Cardiac muscle cell (in vitro differentiated cells and primary cell): ENCODE data around the gene VSTM2B. TPM values are rescaled to one million over a fixed set of nuclear protein-coding genes. Genes with fewer than 3 reads are reported as not detected.

Experiments used
- DNase-seq, 2 donors: peaks; one replicate each; pipeline versions ENCODE4 v3.0.0 to v3.0.0-alpha.2; 2010 to 2017; ENCODE audit warnings: low read depth in 1 of 2, low spot score in 1 of 2
- H3K27ac ChIP-seq: fragments of 200-600 bp; sonication (generic); 2 replicates; pipeline ENCODE4 v1.5.1; 2016
- H3K27me3 ChIP-seq: fragments of 200-600 bp; sonication (generic); 2 replicates; pipeline ENCODE4 v1.6.0; 2016; ENCODE audit warnings: control low read depth
- H3K36me3 ChIP-seq: fragments of 200-600 bp; sonication (generic); 2 replicates; pipeline ENCODE4 v1.5.1; 2016; ENCODE audit warnings: control low read depth
- H3K4me1 ChIP-seq: fragments of 200-600 bp; sonication (generic); 2 replicates; pipeline ENCODE4 v1.8.1; 2017; ENCODE audit warnings: low read depth, mild to moderate bottlenecking, mixed run types
- H3K4me3 ChIP-seq: fragments of 200-600 bp; sonication (generic); 2 replicates; pipeline ENCODE4 v1.5.1; 2016; ENCODE audit warnings: mild to moderate bottlenecking
- H3K9me3 ChIP-seq: fragments of 200-600 bp; sonication (generic); 2 replicates; pipeline ENCODE4 v1.5.1; 2017; ENCODE audit warnings: low read depth, mild to moderate bottlenecking, control low read depth
- polyA plus RNA-seq: library from polyadenylated mRNA; unstranded; fragments of >200 nt; fragmentation: Nextera tagmentation; extraction: Ambion mirVana; gene quantifications from 2 replicates; pipeline ENCODE4 v1.2.1, GENCODE V29; 2016
- total RNA-seq: library from RNA; depleted of rRNA; stranded (reverse); fragments of >200 nt; gene quantifications from 2 replicates; pipeline ENCODE4 v1.2.3, GENCODE V29; 2016
- TF ChIP-seq, protein P1 (sequence below): IDR thresholded peaks from 2 replicates; pipeline ENCODE4 v1.5.1; 2012; ENCODE audit warnings: low read depth, mild to moderate bottlenecking, low read length

The VSTM2B gene
- total RNA-seq (0.39 TPM in 1 of 2 replicates, not detected in the other), polyA plus RNA-seq (not detected in 2 replicates)

- Histone ChIP-seq H3K9me3 (no peaks in the 10 kb centered on the region), H3K27ac (no peak within 1 kb of the TSS), H3K4me3 (peak within 1 kb of the TSS; percentile 18), H3K27me3 (peaks cover 100% of the 10 kb centered on the region), H3K36me3 (no peaks in the 10 kb centered on the region), H3K4me1 (peaks cover 8% of the 10 kb centered on the region)
- DNase-seq = no peak
- TF ChIP-seq, protein P1, sequence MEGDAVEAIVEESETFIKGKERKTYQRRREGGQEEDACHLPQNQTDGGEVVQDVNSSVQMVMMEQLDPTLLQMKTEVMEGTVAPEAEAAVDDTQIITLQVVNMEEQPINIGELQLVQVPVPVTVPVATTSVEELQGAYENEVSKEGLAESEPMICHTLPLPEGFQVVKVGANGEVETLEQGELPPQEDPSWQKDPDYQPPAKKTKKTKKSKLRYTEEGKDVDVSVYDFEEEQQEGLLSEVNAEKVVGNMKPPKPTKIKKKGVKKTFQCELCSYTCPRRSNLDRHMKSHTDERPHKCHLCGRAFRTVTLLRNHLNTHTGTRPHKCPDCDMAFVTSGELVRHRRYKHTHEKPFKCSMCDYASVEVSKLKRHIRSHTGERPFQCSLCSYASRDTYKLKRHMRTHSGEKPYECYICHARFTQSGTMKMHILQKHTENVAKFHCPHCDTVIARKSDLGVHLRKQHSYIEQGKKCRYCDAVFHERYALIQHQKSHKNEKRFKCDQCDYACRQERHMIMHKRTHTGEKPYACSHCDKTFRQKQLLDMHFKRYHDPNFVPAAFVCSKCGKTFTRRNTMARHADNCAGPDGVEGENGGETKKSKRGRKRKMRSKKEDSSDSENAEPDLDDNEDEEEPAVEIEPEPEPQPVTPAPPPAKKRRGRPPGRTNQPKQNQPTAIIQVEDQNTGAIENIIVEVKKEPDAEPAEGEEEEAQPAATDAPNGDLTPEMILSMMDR = no peak
Observed at GRCh38 chr19:29525901-29526729, at the start of gene VSTM2B. TSS of gene VSTM2B (plus strand) at chr19:29525994. CDS start at chr19:29526584, 590 bp downstream.

DNA sequence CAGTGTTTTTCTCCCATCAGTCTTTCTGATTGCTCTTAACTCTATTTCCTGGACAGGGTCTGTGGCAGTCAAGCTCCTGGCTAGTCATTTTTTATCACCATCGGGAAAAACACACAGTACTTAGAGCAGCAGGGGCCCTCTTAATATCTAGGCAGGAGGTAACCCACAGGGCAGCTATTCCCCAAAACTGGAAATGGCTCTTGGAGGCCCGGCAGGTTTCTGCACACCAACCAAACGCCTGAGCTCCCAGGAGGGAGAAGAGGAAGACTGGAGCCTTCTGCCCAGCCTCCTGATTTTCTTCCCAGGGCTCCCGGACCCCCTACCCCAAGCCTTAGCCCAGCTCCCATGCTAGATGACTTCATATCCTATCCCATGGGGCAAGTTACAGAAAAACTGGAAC is 49.3 kb upstream of the VSTM2B start:
- H3K9me3 ChIP-seq = no peaks in the 10 kb centered on the region
- H3K36me3 ChIP-seq = no peaks in the 10 kb centered on the region
- H3K4me3 ChIP-seq = no peak overlapping the region
- H3K27ac ChIP-seq = no peak overlapping the region
- H3K27me3 ChIP-seq = no peaks in the 10 kb centered on the region
- TF ChIP-seq, protein P1 = no peak
- DNase-seq = no peak
- no peaks in the 10 kb centered on the region for H3K4me1 ChIP-seq

DNA sequence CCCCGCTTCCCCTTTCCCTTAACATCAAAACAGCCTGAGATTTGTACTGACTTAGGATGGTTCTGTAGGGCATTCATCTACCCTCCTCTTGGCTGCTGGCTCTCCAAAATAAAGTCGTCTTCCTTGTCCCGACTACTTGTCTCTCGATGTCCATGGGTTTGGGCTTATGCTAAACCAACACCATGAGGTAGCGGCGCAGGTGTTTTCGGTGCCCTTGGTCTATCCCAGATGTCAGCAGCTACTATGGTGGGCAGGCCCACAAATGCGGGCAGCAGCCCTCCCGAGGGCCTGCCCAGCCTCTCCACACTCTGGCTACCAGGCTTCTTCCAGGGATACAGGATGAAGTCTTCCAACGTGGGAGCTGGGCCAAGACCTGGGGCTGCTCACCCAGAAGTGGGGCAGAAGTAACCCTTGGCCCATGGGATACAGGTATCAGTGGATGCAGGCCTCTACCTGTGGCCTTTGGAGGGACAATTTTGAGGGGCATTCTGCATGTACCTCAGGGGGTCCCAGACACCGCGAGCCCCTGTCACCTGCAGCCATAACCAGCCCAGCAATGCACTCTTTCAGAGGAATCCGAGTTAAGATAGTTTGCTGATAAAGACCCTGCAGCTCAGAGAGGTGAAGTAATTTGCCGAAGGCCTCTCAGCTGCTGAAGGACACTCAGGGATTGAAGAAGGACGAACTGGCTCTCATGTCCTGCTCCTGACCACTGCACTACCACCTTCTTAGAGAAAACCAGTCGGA is 47.8 kb upstream of the VSTM2B start:
- TF ChIP-seq, protein P1 = no peak
- Histone ChIP-seq H3K27me3 (no peaks in the 10 kb centered on the region), H3K4me1 (no peaks in the 10 kb centered on the region), H3K36me3 (no peaks in the 10 kb centered on the region), H3K4me3 (no peak overlapping the region), H3K27ac (no peak overlapping the region), H3K9me3 (no peaks in the 10 kb centered on the region)
- no peak for DNase-seq

DNA sequence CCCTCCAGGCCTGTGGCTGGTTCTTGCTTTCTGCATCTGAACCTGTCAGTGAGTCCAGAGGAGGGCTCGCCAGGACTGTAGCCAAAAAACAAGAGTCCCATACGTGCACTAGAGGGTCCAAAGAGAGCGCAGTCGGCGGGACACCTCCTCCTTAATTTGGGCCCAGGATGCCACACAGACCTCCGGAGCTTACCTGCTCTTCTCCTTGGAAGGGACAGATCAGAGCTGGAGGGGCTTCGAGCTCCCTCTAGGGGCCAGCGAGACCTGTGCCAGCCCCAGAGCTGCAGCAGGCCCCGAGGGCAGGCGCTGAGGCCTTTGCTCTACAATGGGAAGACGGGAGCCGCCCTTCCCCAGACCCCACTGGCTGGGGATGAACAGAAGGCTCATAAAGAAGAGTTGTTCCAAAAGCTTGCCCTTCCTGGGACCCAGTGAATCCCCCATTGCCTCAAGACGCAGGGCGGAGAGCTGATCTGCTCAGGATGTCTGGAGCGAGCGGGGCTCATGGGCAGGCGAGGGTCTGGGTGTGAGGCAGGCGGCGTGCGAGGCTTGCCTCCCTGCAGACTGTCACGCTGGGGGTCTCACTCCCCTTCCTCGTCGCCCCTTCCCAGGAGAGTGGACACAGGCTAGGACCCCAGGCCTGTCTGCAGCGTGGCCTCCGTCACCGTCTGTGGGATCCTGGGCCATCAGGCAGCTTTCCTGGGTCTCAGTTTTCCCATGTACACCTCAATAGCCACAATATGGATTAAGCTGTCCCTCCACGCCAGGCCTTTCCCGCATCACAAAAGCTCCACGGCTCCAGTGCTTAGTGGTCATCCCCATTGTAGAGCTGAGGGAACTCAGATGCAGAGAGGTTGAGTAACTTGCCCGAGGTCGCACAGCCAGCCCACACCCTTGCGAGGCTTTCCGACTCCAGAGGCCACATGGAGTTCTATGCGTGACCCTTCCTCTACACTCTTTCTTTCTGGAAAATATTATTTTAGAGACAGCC is 46.9 kb upstream of the VSTM2B start:
- Histone ChIP-seq H3K36me3 (no peaks in the 10 kb centered on the region), H3K27me3 (no peaks in the 10 kb centered on the region), H3K9me3 (no peaks in the 10 kb centered on the region), H3K27ac (no peak overlapping the region), H3K4me1 (no peaks in the 10 kb centered on the region), H3K4me3 (no peak overlapping the region)
- TF ChIP-seq, protein P1 = peak; percentile 15
- peak in 1 of 2 donors; percentile 65 for DNase-seq

DNA sequence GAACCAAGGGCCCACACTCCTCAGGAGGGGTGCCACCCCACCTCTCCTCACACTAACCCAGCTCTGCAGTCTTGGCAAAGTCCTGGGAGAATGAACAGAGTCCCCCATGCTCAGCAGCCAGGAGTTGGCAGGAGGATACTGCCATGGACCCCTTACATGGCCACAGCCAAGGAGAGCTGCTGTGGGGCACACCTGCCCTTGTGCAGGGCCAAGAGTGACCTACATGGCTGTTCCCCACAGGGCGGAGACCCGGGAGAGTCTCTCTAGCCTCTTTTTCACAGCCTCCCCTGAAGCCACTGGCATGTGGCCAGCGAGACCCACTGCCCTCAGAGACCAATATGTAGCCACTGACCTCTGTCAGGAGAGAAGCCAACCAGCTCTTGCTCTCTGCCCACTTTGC is 45.9 kb upstream of the VSTM2B start:
- no peak for DNase-seq
- Histone ChIP-seq H3K27me3 (no peaks in the 10 kb centered on the region), H3K4me1 (no peaks in the 10 kb centered on the region), H3K36me3 (no peaks in the 10 kb centered on the region), H3K9me3 (no peaks in the 10 kb centered on the region), H3K4me3 (no peak overlapping the region), H3K27ac (no peak overlapping the region)
- TF ChIP-seq, protein P1 = no peak
